ENCODE measurements around the gene UST. TPM values are rescaled to one million over a fixed set of nuclear protein-coding genes. Genes with fewer than 3 reads are reported as not detected.

The UST gene
- total and polyA plus RNA-seq, 4 donors, result 0.24 to 2.7 (median 0.87) TPM

DNA sequence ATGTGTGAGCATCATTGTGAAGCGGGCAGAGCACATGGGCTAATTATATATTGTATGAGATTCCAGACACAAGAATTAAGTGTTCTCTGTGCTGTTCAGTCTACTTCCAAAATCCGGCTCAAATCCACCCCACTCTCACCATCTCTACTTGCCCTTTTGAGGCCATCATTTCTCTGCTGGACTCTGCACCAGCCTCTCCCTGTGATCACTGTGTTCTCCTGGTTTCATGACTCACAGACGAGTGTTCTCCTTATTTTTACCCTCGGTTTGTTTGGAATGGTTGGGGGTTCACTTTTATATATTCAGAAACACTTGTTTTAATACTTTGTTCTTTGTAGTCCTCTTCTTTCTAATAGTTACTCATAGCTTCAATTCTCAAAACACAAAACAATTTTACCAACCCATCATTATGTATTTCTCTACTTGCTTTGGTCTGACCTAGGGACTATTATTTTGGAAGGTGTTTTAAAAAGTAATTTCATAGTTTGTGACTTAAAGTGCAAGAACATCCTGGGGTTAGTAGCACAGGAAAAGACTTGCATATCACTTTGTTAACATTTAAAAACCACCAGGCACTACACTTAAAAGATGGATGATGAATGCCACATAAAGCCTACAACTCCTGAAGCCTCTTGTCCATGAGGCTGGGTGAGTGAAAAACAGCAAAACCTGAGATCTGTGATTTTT is 82.7 kb downstream of the UST start:
- Histone ChIP-seq H3K27ac (ENCODE audit: low read depth in 1 of 2, low read length in 2 of 2) (no peak overlapping the region), H3K9me3 (ENCODE audit: control insufficient read depth in 4 of 4, low read length in 3 of 4) (no peaks in the 10 kb centered on the region), H3K4me1 (ENCODE audit: control insufficient read depth in 4 of 4, insufficient read depth in 4 of 4, low read length in 3 of 4) (no peaks in the 10 kb centered on the region), H3K36me3 (ENCODE audit: control insufficient read depth in 4 of 4, insufficient read depth in 3 of 4, low read depth in 1 of 4, low read length in 3 of 4) (no peaks in the 10 kb centered on the region), H3K27me3 (ENCODE audit: control insufficient read depth in 4 of 4, insufficient read depth in 4 of 4, low read length in 3 of 4) (no peaks in the 10 kb centered on the region), H3K9ac (ENCODE audit: low read depth in 1 of 2, low read length in 2 of 2) (no peak overlapping the region), H3K4me3 (ENCODE audit: low read depth in 1 of 3, low read length in 3 of 3) (no peak overlapping the region)
- no peak for DNase-seq (ENCODE audit: low spot score)
- no peak for TF ChIP-seq JUND (IDR thresholded peaks at IDR 0.05)
- TF ChIP-seq YY1 (IDR thresholded peaks at IDR 0.05), result no peak
- TF ChIP-seq, protein P1, sequence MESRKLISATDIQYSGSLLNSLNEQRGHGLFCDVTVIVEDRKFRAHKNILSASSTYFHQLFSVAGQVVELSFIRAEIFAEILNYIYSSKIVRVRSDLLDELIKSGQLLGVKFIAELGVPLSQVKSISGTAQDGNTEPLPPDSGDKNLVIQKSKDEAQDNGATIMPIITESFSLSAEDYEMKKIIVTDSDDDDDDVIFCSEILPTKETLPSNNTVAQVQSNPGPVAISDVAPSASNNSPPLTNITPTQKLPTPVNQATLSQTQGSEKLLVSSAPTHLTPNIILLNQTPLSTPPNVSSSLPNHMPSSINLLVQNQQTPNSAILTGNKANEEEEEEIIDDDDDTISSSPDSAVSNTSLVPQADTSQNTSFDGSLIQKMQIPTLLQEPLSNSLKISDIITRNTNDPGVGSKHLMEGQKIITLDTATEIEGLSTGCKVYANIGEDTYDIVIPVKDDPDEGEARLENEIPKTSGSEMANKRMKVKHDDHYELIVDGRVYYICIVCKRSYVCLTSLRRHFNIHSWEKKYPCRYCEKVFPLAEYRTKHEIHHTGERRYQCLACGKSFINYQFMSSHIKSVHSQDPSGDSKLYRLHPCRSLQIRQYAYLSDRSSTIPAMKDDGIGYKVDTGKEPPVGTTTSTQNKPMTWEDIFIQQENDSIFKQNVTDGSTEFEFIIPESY (IDR thresholded peaks at IDR 0.05), result no peak
- TF ChIP-seq EGR1 (IDR thresholded peaks at IDR 0.05; ENCODE audit: low read depth in 2 of 2), result no peak
- TF ChIP-seq HNF4A (conservative IDR thresholded peaks at IDR 0.05), result no peak
- no peak for TF ChIP-seq RAD21 (IDR thresholded peaks at IDR 0.05)
- TF ChIP-seq HNF4G (IDR thresholded peaks at IDR 0.05), result no peak
- TF ChIP-seq, protein P2, sequence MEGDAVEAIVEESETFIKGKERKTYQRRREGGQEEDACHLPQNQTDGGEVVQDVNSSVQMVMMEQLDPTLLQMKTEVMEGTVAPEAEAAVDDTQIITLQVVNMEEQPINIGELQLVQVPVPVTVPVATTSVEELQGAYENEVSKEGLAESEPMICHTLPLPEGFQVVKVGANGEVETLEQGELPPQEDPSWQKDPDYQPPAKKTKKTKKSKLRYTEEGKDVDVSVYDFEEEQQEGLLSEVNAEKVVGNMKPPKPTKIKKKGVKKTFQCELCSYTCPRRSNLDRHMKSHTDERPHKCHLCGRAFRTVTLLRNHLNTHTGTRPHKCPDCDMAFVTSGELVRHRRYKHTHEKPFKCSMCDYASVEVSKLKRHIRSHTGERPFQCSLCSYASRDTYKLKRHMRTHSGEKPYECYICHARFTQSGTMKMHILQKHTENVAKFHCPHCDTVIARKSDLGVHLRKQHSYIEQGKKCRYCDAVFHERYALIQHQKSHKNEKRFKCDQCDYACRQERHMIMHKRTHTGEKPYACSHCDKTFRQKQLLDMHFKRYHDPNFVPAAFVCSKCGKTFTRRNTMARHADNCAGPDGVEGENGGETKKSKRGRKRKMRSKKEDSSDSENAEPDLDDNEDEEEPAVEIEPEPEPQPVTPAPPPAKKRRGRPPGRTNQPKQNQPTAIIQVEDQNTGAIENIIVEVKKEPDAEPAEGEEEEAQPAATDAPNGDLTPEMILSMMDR (IDR thresholded peaks at IDR 0.05; ENCODE audit: low read depth, low read length, missing input control), result no peak
- no peak for TF ChIP-seq FOXA2 (IDR thresholded peaks at IDR 0.05)
- TF ChIP-seq RXRA (IDR thresholded peaks at IDR 0.05), result no peak
- no peak for TF ChIP-seq NR2F2 (IDR thresholded peaks at IDR 0.05)
- no peak for TF ChIP-seq SP1 (IDR thresholded peaks at IDR 0.05)
- TF ChIP-seq, protein P3, sequence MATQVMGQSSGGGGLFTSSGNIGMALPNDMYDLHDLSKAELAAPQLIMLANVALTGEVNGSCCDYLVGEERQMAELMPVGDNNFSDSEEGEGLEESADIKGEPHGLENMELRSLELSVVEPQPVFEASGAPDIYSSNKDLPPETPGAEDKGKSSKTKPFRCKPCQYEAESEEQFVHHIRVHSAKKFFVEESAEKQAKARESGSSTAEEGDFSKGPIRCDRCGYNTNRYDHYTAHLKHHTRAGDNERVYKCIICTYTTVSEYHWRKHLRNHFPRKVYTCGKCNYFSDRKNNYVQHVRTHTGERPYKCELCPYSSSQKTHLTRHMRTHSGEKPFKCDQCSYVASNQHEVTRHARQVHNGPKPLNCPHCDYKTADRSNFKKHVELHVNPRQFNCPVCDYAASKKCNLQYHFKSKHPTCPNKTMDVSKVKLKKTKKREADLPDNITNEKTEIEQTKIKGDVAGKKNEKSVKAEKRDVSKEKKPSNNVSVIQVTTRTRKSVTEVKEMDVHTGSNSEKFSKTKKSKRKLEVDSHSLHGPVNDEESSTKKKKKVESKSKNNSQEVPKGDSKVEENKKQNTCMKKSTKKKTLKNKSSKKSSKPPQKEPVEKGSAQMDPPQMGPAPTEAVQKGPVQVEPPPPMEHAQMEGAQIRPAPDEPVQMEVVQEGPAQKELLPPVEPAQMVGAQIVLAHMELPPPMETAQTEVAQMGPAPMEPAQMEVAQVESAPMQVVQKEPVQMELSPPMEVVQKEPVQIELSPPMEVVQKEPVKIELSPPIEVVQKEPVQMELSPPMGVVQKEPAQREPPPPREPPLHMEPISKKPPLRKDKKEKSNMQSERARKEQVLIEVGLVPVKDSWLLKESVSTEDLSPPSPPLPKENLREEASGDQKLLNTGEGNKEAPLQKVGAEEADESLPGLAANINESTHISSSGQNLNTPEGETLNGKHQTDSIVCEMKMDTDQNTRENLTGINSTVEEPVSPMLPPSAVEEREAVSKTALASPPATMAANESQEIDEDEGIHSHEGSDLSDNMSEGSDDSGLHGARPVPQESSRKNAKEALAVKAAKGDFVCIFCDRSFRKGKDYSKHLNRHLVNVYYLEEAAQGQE (IDR thresholded peaks at IDR 0.05), result no peak
- no peak for TF ChIP-seq TAF1 (conservative IDR thresholded peaks at IDR 0.05)
- TF ChIP-seq GABPA (IDR thresholded peaks at IDR 0.05 in 1 of 2, conservative IDR thresholded peaks at IDR 0.05 in 1 of 2), result no peak
- TF ChIP-seq FOXA1 (IDR thresholded peaks at IDR 0.05), result no peak
- TF ChIP-seq, protein P4, sequence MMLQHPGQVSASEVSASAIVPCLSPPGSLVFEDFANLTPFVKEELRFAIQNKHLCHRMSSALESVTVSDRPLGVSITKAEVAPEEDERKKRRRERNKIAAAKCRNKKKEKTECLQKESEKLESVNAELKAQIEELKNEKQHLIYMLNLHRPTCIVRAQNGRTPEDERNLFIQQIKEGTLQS (IDR thresholded peaks at IDR 0.05), result no peak
- TF ChIP-seq, protein P5, sequence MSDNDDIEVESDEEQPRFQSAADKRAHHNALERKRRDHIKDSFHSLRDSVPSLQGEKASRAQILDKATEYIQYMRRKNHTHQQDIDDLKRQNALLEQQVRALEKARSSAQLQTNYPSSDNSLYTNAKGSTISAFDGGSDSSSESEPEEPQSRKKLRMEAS (IDR thresholded peaks at IDR 0.05), result no peak
- WGBS, result 92% methylated on average over 4 of the region's 4 CpGs
